WTC11 (cell line): ENCODE data around the gene CNTNAP5.

Experiments
- AR ChIP-seq: fragments of 250-450 bp; sonication (Bioruptor Pico); IDR thresholded peaks from 2 replicates; pipeline ENCODE4 v1.9.0; 2021; ENCODE audit warnings: mild to moderate bottlenecking
- CBFB ChIP-seq: sonication (generic); formaldehyde crosslinking; IDR thresholded peaks from 2 replicates; pipeline ENCODE4 v1.8.1; 2022; ENCODE audit warnings: mild to moderate bottlenecking, low read depth, missing genetic modification reagents
- CTCF ChIP-seq: fragments of 200-600 bp; IDR thresholded peaks from 2 replicates; pipeline ENCODE4 v1.8.0; 2022; ENCODE audit warnings: antibody characterized with exemption
- NFE2L1 ChIP-seq: sonication (generic); formaldehyde crosslinking; IDR thresholded peaks from 2 replicates; pipeline ENCODE4 v1.8.1; 2023; ENCODE audit warnings: missing genetic modification reagents
- USF1 ChIP-seq: sonication (generic); formaldehyde crosslinking; IDR thresholded peaks from 2 replicates; pipeline ENCODE4 v1.8.0; 2022; ENCODE audit warnings: mild to moderate bottlenecking, missing genetic modification reagents
- ZBTB21 ChIP-seq: sonication (generic); formaldehyde crosslinking; IDR thresholded peaks from 2 replicates; pipeline ENCODE4 v1.8.1; 2023; ENCODE audit warnings: mild to moderate bottlenecking, missing genetic modification reagents, borderline replicate concordance
- ZNF121 ChIP-seq: sonication (generic); formaldehyde crosslinking; IDR thresholded peaks from 2 replicates; pipeline ENCODE4 v1.8.0; 2023; ENCODE audit warnings: missing genetic modification reagents
- TF ChIP-seq, protein P1 (sequence below): sonication (generic); formaldehyde crosslinking; IDR thresholded peaks from 2 replicates; pipeline ENCODE4 v1.8.0; 2023; ENCODE audit warnings: missing genetic modification reagents

GRCh38 chr2:124533226-124533954 lies 508.3 kb downstream of the CNTNAP5 start:
- TF ChIP-seq CBFB (CRISPR knock-in tag) (no peak), ZNF121 (CRISPR knock-in tag) (no peak), ZBTB21 (CRISPR knock-in tag) (no peak), AR (CRISPR knock-in tag) (no peak), CTCF (no peak), USF1 (CRISPR knock-in tag) (no peak), NFE2L1 (CRISPR knock-in tag) (no peak)
- TF ChIP-seq, protein P1, sequence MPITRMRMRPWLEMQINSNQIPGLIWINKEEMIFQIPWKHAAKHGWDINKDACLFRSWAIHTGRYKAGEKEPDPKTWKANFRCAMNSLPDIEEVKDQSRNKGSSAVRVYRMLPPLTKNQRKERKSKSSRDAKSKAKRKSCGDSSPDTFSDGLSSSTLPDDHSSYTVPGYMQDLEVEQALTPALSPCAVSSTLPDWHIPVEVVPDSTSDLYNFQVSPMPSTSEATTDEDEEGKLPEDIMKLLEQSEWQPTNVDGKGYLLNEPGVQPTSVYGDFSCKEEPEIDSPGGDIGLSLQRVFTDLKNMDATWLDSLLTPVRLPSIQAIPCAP (CRISPR knock-in tag) = no peak
